GM18505 (cell line): ENCODE data around the gene RGL1.

Source experiments
- ATAC-seq: cut with Tn5 transposase; IDR thresholded peaks from one replicate; pipeline ENCODE4 v1.9.1; 2021; ENCODE audit not compliant: unreplicated experiment
- POLR2A ChIP-seq: IDR thresholded peaks from 4 replicates; pipeline ENCODE4 v1.6.1; 2011; ENCODE audit warnings: borderline replicate concordance; ENCODE audit not compliant: insufficient read depth, insufficient read length; ENCODE audit errors: extremely low read depth

RGL1 gene

DNA sequence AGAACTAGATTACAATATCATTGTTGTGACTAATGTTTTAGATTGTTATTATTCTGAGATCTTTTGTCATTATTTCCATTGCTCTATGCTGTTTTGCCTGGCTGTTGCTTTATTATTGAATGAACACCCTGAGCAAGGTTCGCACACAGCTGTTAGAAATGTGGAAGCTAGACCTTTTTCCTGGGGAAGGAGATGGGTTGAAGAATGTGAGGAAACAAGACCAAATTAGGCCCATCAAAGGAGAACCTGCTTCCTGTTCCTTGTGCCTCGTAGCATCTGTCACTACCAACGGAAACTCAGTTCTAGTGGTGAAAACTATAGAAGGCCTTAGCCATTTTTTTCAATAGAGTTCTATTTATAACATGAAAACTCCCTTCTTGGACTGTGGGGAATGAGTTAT is 68.7 kb downstream of the RGL1 start:
- TF ChIP-seq POLR2A, result no peak
- no peak for ATAC-seq

DNA sequence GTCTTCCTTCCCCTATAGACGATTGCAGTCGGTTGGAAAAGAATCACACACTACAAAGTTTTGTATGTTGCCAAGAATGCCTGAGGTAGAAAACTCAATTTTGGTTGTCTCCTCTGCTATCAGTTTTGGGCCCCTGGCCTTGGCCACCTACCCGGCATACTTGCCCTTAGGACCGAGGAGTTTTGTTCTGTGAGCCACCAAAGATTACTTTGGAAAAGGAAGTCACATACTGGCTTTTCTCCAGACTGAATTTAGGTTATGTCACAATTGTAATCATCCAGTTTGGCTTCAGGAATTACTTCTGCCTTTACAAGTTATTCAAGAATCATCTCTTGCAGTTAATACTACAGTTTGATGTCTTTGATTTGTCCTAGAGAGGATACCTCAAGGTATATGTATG is 71.4 kb downstream of the RGL1 start:
- no peak for TF ChIP-seq POLR2A
- ATAC-seq, result no peak

- no peak for ATAC-seq
- TF ChIP-seq POLR2A, result no peak
Observed at GRCh38 chr1:183877053-183877720, 72.3 kb downstream of the RGL1 start.

DNA sequence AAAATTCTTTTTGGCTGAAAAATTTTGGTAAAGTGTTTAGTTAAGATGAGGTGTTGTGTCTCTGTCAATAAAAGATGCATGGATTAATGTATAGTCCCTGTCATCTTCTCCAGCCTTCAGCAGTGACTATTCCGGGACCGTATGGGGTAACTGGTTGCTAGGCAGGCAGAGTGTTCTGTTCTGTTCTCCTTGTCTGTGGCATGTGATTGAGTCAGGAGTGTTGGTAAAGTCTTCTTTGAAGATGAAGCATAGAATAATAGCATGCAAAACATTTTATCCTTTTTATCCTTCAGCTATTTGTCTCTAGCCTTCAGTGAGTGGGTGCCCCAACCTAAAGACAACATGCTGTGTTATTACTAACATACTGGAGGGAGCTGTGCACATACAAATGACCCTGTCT is 74.6 kb downstream of the RGL1 start:
- TF ChIP-seq POLR2A, result no peak
- no peak for ATAC-seq

DNA sequence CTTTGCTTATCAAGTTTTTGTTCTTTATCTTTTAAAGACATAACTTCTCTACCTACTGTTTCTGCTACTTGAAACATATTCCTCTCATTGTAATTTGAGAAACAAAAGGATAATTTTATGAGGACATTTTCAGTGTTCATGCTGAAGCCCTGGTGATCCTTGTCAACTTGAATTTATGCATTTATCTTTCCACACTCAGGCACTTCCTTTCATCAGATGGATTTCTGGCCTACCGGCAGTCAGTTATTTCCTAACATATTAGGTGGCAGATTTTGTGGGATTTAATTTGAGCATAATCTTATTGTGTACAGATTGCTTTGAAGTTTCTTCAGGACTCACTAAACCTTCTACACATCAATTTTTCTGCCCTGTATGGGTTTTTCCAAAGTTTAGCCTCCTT is 75.0 kb downstream of the RGL1 start:
- ATAC-seq, result no peak
- TF ChIP-seq POLR2A, result no peak

- no peak for TF ChIP-seq POLR2A
- ATAC-seq, result no peak
Observed at GRCh38 chr1:183880531-183881243, 75.8 kb downstream of the RGL1 start.

DNA sequence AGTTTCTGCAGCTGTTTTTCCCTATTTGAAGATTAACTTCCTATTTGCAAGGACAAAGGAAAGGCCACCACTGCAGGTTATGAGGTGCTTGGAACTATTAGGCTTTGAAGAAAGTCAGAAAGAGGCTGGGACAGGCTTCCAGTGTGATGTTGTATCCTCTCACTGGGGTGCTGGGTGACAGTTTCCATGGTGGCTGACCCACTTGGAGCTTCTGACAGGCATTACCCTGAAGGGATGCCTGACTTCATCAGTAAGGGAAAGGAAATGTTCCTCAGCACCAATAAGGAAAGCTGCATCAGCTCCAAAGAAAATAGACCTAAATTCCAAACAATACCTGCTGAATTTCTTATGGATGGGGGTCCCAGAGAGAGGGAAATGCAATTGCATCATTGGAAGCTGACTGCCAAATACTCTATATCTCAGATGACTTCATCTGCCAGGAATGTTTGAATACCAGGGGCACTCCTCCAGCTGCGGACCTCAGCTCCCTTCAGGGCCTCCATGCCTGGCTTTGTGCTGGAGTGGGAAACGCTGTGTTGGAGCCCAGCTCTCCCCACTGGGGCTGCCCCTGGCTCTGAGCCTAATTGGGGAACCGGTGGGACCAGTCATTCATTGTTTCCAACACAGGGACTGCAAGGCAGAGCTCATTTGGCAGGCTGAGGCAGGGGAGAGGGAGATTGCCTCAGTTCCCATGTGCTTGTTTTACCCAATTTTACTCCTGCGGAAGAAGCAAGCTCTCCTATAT is 76.6 kb downstream of the RGL1 start:
- no peak for ATAC-seq
- no peak for TF ChIP-seq POLR2A

GRCh38 chr1:183882335-183883167 is 77.6 kb downstream of the RGL1 start:
- no peak for ATAC-seq
- TF ChIP-seq POLR2A, result no peak

GRCh38 chr1:183883623-183884022 is 78.7 kb downstream of the RGL1 start:
- no peak for ATAC-seq
- no peak for TF ChIP-seq POLR2A

DNA sequence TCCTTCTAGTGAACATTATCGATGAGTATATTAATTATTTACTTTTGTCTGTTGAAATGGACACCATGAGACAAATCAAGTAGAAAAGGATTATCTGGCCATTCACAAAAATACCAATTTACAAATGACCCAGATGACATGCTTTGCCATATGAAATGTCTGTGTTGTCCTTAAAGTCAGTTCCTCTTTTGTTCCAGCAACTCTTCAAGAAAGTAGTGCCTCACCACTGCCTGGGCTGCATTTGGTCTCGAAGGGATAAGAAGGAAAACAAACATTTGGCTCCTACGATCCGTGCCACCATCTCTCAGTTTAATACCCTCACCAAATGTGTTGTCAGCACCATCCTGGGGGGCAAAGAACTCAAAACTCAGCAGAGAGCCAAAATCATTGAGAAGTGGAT is 79.6 kb downstream of the RGL1 start:
- ATAC-seq, result no peak
- TF ChIP-seq POLR2A, result no peak

DNA sequence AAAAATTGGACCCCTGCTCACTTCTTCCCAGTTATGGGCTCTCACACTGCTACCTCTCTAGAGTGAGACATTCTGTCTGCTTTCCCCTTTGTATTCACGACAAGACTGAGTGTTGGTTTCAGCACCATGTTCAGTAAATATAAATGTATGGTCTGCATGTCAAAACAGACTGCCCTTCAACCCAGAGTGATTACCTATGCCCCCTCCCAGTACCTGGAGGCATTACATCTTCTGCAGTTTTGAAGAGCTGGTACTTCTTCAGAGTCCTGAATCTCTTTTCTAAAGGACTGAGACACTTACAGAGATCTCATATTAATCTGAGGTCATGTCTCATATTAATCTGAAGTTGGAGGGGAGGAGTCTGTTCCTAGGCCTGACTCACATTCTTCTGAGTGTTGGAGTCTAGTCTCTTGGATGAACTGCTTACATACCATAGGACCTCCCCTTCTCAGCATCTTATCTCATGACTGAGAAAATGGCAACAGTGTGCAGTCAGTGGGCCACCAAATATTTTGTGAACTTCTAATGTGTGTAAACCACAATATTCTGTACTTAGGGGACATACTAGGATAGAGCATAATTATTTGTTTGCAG is 80.3 kb downstream of the RGL1 start:
- TF ChIP-seq POLR2A, result no peak
- no peak for ATAC-seq

GRCh38 chr1:183886083-183886828 is 81.3 kb downstream of the RGL1 start:
- ATAC-seq, result no peak
- TF ChIP-seq POLR2A, result no peak
